ENCODE results near the gene THRAP3. TPM values are rescaled to one million over a fixed set of nuclear protein-coding genes. Genes with fewer than 3 reads are reported as not detected.

THRAP3 gene
- total and polyA plus RNA-seq, 2 of the 8 experiments (the other 6 are each of a cell fraction or from before 2014, with no cell fraction given) = 40.2 to 183 TPM

DNA sequence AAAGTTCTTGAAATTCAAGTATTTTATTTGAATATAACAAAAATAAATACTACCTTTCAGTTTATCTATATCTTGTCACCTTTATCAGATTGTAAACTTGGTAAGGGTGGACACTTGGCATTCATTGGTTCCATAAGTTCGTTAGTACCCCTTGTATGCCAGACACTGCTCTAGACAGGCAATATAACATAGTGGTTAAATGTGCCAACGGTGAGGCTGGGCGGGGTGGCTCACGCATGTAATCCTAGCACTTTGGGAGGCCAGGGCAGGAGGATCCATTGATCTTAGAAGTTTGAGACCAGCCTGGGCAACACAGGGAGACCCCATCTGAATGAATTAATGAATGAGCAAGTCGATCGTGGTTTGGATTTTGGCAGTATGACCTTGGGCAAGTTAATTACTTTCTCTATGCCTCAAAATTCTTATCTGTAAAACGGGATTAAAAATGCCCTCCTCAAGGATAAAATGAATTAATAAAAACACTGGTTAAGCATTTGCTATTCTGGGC is 55.6 kb downstream of the THRAP3 start:
- Histone ChIP-seq H3K56ac (replicated peaks; ENCODE audit: insufficient read length, low read depth, low read length) (no peak overlapping the region), H3K79me1 (ENCODE audit: low read depth, low read length) (peaks cover 2% of the 10 kb centered on the region; the same call in 1 of the 2 replicates), H2AK5ac (ENCODE audit: low read depth, low read length) (no peak overlapping the region), H2BK12ac (ENCODE audit: low read depth, low read length) (no peak overlapping the region), H3K9ac (replicated peaks in 1 of 4; ENCODE audit: extremely low read depth in 1 of 4, low read depth in 3 of 4, low read length in 3 of 4) (no peak overlapping the region), H2AFZ (ENCODE audit: low read length) (no peak overlapping the region), H2BK5ac (ENCODE audit: low read depth, low read length) (no peak overlapping the region), H3K9me3 (ENCODE audit: insufficient read depth in 2 of 2, low read depth in 1 of 2, low read length in 1 of 2) (no peaks in the 10 kb centered on the region), H2BK15ac (ENCODE audit: low read length) (no peak overlapping the region), H3K4me2 (ENCODE audit: insufficient read depth in 1 of 2, low read depth in 2 of 2, low read length in 2 of 2) (no peak overlapping the region), H3K27ac (ENCODE audit: low read depth, low read length) (no peak overlapping the region), H4K8ac (ENCODE audit: extremely low read depth, insufficient read depth, low read length) (no peak overlapping the region), H3K23ac (ENCODE audit: insufficient read length) (no peak overlapping the region), H3K79me2 (ENCODE audit: control insufficient read depth in 1 of 2, insufficient read depth in 2 of 2, low read length in 2 of 2) (peaks cover 0 to 25% of the 10 kb centered on the region in 2 experiments; a peak in 2 of 4 replicates), H2BK20ac (ENCODE audit: low read length) (no peak overlapping the region), H3K4me3 (ENCODE audit: extremely low read depth in 1 of 4, insufficient read depth in 2 of 4, low read depth in 3 of 4, low read length in 4 of 4) (no peak overlapping the region), H4K20me1 (replicated peaks in 1 of 2; ENCODE audit: control insufficient read depth in 1 of 2, insufficient read depth in 2 of 2, low read length in 2 of 2) (peaks cover 0 to 3% of the 10 kb centered on the region in 2 experiments), H3K4ac (replicated peaks; ENCODE audit: insufficient read length, low read depth, low read length) (no peak overlapping the region), H3K27me3 (replicated peaks in 1 of 4; ENCODE audit: control insufficient read depth in 3 of 4, extremely low read depth in 1 of 4, insufficient read depth in 3 of 4, low read length in 3 of 4) (no peaks in the 10 kb centered on the region), H4K5ac (ENCODE audit: insufficient read length, low read depth, low read length) (no peak overlapping the region), H3K23me2 (ENCODE audit: low read depth, low read length) (no peaks in the 10 kb centered on the region), H3K18ac (ENCODE audit: extremely low read depth, low read length) (no peak overlapping the region), H2BK120ac (replicated peaks; ENCODE audit: low read depth, low read length) (no peak overlapping the region), H3K14ac (ENCODE audit: insufficient read length) (no peak overlapping the region), H3K36me3 (ENCODE audit: control insufficient read depth in 2 of 4, insufficient read depth in 4 of 4, low read length in 3 of 4) (peaks cover 0 to 20% (median 12%) of the 10 kb centered on the region in 4 experiments; a peak in 6 of 8 replicates), H4K91ac (replicated peaks; ENCODE audit: insufficient read length, low read length) (no peak overlapping the region), H3K4me1 (replicated peaks in 1 of 4; ENCODE audit: control insufficient read depth in 3 of 4, insufficient read depth in 4 of 4, low read length in 3 of 4) (no peaks in the 10 kb centered on the region)
- no peak for DNase-seq (ENCODE audit: low read depth in 1 of 2, low spot score in 2 of 2)
- CTCF ChIA-PET (ENCODE audit: partially characterized antibody) = interaction anchor here (0.6 to 6.0 kb wide), 7 partner anchors 10 to 180 kb away, joined by 3 to 26 read pairs (median 5); partner anchors contain the start of gene TRAPPC3
- WGBS, 2 experiments (ENCODE audit: extremely low coverage in 1 of 2, insufficient coverage in 1 of 2, insufficient read length in 1 of 2, insufficient replicate concordance in 2 of 2, low coverage in 1 of 2, low lambda C conversion rate in 2 of 2, missing lambda C conversion rate in 1 of 2) = 93% methylated on average over 7 of the region's 7 CpGs; no CpG with 5 or more reads in 1 of the 2 experiments
- POLR2A ChIA-PET (ENCODE audit: partially characterized antibody) = interaction anchor here (0.9 to 2.4 kb wide), 2 partner anchors 26 to 152 kb away, joined by 3 to 7 read pairs; partner anchors contain the start of gene SH3D21
- TF ChIP-seq CTBP2 (IDR thresholded peaks at IDR 0.05; ENCODE audit: borderline replicate concordance, insufficient read depth, insufficient read length, low read length) (no peak), NRF1 (IDR thresholded peaks at IDR 0.05; ENCODE audit: low read depth, low read length) (no peak), YY1 (IDR thresholded peaks at IDR 0.05; ENCODE audit: low read depth, low read length) (no peak), SAP30 (IDR thresholded peaks at IDR 0.05; ENCODE audit: insufficient read depth, insufficient replicate concordance, low read length) (no peak)
- FAIRE-seq = no peak

Data from H1 (cell line).